NCI-H2029 (cell line): ENCODE data around the gene DDAH2.
A peak's percentile ranks its signal among the peaks of the same experiment; 100 is the strongest.

ENCODE experiments used
- DNase-seq: peaks from one replicate; lab custom pipeline; 2025; lab: John Stamatoyannopoulos, UW

DDAH2 gene

DNA sequence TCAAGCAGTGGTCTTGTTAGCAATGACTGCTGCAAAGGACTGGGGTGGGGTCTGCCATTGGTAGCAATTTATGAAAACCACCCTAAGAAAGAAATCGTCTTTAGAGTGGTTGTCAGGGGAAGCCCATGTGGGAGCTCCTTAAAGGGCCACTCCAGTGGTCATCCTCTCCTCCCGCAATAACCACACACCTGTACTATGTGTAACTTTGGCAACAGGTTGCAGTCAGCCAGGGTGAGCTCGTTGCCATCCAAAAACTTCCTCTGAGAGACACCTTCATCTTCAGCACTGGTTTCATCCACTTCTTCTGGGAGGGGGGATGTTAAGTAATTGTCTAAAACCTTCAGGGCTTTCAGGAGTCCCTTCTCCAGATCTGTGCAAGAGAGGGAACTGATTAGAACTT lies 2.9 kb upstream of the DDAH2 start:
- no peak for DNase-seq

- DNase-seq, result no peak
These were observed 1.6 kb upstream of the DDAH2 start for GRCh38 chr6:31730631-31731086.

- DNase-seq, result peak; percentile 51
These were observed 1.0 kb upstream of the DDAH2 start for GRCh38 chr6:31729979-31730630.

- peak; percentile 78 for DNase-seq
These were observed 448 bp upstream of the DDAH2 start for GRCh38 chr6:31729515-31729978.

DNA sequence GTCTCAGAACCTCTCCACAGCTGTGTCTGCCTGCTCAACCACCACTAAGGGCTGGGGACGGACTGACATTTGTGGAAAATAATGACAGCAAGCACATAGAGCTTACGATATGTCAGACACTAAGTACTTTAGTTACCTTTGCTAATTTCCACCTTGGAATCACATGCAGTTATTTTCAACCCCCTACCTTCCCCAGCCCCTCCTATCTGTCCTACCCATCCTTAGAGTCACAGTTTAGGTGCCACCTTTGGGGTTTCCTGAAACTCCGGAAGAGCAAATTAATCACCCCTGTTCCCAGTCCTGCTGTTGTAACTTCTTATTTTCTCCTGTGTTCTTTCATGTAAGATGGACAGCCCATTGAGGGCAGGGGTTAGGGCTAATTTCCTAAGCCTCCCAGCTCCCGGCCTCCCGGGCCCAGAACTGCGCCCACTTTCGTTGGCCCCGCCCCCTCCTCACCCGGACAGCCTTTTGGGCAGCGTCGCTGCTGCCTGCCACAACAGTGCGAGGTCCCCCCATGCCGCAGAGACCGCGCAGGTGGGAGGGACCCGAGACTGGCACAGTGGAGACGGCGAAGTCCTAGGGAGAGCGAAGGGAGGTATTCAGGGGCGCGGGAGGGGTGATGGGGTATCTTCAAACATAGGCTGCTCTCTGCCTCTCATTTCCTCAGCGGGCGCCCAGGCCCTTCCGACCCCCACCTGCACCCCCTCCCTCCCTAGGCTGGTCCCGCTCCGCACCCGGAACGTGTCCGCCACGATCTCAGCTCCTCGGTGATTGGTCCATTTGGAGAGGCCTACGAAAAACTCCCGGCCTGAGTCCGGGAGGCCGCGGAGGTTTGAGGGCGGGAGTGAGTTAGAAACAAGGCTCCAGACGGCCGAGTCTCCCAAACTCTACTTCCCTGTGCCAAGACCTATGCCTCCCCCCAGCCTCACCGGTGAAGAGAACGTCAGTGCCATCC lies 1.1 kb downstream of the DDAH2 start:
- DNase-seq, result no peak

DNA sequence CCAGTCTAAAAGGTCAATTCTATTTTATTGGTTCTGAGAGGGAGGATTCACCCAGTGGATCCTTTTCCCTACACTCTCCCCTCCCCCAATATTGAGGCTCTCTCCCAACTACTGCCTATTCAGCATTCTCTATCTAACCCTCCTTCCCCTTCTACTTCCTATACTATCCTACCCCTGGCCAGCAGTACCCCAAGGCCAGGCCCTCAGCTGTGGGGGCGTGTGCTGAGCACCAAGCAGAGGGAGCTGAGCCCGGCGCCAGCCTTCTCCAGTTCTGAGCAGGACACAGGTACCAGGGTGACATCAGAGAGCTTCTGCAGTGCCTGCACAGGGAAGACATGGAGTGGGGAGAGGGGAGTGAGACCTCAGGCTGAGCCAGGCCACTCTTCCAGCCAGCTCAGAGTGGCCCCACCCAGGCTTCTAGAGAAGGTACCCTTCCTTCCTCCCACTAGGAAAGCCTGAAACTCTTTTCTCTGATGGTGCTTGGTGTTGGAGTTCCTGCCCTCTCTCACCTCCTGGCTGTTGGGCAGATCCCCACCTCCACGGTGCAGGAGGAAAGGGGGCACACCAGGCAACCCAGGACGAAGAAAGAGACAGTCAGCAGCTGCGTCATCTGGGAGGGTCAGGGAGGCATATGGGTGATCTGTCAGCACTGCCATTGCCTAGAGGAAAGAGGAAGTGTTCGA lies 1.9 kb downstream of the DDAH2 start:
- no peak for DNase-seq

- DNase-seq, result no peak
These were observed 3.4 kb downstream of the DDAH2 start for GRCh38 chr6:31725502-31726350.

- DNase-seq, result no peak
These were observed 5.0 kb downstream of the DDAH2 start for GRCh38 chr6:31723980-31724691.

DNA sequence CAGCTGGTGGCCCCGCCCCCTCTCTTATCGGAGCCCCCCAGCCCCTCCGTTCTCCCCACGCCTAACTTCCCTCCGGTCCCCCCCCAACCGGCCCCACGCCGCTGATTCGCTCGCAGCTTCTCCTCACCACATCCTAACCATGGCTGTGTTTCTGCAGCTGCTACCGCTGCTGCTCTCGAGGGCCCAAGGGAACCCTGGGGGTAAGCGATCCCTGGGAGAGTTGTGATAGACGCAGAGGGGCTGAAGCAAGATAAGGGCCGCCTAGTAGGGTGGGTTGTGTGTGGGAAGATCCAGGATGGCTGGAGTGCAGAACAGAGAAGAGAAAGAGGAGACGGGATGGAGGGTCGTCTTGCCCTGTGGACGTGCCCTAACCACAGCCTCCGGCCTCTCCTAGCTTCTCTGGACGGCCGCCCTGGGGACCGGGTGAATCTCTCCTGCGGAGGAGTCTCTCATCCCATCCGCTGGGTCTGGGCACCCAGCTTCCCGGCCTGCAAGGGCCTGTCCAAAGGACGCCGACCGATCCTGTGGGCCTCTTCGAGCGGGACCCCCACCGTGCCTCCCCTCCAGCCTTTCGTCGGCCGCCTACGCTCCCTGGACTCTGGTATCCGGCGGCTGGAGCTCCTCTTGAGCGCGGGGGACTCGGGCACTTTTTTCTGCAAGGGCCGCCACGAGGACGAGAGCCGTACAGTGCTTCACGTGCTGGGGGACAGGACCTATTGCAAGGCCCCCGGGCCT lies 5.7 kb downstream of the DDAH2 start, which contains the start of gene MPIG6B:
Gene MPIG6B (plus strand): TSS at position 129 of the 735 bp plus-strand sequence. CDS start 11 bp downstream, at position 140.
- DNase-seq, result no peak

DNA sequence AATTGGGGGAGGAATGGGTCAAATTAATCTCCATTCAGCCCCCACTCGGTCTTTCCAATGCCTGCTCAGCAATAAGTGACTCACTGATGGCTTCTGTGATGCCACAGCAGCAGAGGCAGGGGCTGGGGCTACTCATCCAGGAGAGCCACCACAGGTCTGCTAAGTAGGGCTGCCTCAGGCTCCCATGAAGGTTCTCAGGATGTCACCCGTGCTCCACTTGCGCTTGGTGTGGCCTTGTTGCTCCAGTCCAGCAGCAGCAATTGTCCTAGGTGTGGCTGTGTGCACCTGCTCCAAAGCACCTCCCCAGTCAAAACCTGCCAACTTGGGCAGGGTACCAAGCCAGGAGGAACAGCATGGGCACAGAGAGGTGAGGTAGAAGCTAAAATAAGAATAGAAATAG lies 6.9 kb downstream of the DDAH2 start:
- DNase-seq, result peak; percentile 4

- no peak for DNase-seq
These were observed 7.6 kb downstream of the DDAH2 start, which contains the start of gene LY6G6C for GRCh38 chr6:31721351-31722020. TSS of gene LY6G6C (minus strand) at chr6:31721746. CDS start at chr6:31721679, 67 bp downstream.

- no peak for DNase-seq
These were observed 8.8 kb downstream of the DDAH2 start for GRCh38 chr6:31720196-31720770.

DNA sequence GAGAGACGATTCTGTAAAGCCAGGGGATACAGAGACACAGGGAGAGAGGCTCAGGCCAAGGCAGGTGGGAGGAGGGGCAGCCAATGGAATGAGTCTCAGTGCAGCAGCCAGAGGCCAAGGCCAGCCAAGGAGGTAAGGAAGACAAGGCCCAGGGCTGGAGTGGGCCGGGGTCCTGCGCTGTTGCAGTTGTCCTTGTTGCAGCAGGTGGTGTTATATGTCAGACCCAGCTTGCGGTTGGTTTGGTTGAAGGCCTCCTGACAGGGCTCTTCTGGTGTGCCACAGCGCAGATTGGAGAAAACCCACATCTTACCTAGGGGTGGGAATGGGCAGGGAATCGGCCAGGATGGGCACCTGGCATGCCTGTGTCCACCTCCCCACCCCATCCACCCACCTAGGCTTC lies 10.1 kb downstream of the DDAH2 start:
- DNase-seq, result no peak

DNA sequence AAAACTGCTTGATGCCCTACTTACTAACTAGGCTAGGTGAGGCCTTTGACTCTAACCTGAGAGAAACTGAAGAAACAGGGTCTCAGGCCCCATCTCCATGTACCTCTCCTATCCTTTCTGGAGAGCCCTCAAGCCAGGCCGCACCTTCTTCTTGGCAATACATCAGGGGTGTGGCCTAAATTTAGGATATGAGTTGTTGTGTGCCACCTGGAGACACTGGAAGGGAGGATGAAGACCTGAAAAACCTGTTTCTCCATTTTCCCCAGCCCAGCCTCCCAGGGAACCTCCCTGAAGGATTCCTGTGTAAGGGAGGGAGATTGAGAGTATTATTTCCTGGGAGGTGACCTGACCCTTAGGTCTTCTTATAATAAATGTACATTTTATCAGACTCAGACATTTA lies 10.8 kb downstream of the DDAH2 start:
- peak; percentile 74 for DNase-seq

DNA sequence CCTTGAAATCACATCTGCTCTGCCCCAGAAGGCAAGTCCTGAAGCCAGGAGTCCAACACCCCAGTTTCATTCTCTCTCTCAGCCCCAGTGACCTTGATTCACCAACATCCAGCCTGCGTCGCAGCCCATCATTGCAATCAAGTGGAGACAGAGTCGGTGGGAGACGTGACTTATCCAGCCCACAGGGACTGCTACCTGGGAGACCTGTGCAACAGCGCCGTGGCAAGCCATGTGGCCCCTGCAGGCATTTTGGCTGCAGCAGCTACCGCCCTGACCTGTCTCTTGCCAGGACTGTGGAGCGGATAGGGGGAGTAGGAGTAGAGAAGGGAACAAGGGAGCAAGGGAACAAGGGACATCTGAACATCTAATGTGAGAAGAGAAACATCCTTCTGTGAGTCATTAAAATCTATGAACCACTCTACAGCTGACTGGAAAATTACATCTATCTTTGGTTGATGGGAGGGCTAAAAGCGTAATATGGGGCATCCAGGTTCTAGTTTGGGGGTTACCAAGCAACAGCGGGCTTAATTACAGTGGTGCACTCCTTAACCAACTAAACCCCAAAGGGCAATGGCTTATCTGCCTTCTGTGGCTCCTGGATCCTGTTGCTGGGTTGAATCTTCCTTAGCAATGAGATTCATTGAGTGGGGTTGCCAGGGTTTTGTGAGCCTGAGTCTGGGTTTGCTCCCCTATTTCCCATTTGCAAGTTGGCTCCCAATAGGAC lies 11.4 kb downstream of the DDAH2 start:
- no peak for DNase-seq

- DNase-seq, result no peak
These were observed 13.8 kb downstream of the DDAH2 start, which contains the start of gene LY6G6D for GRCh38 chr6:31715022-31715958. TSS of gene LY6G6D (plus strand) at chr6:31715348. CDS start at chr6:31715356, 8 bp downstream.
